RWPE2 (cell line): ENCODE measurements around the gene PAX7.

ENCODE experiments used
- ATAC-seq: fragments of 200-7000 bp; cut with Tn5 transposase; 3 replicates; pipeline ENCODE4 v1.9.1; 2021; ENCODE audit warnings: low read depth
- DNase-seq: peaks from one replicate; pipeline ENCODE4 v3.0.0-alpha.2; 2020; ENCODE audit warnings: low spot score
- H3K27ac ChIP-seq: fragments of 450-650 bp; 2 replicates; pipeline ENCODE4 v1.5.1; 2017; ENCODE audit warnings: mild to moderate bottlenecking; ENCODE audit not compliant: poor library complexity, severe bottlenecking
- H3K27me3 ChIP-seq: fragments of 250-450 bp; sonication (Bioruptor Pico); 2 replicates; pipeline ENCODE4 v1.5.1; 2021; ENCODE audit warnings: mild to moderate bottlenecking, moderate library complexity; ENCODE audit not compliant: insufficient read depth, poor library complexity, severe bottlenecking
- H3K36me3 ChIP-seq: fragments of 250-450 bp; sonication (Bioruptor Pico); 2 replicates; pipeline ENCODE4 v1.5.1; 2020; ENCODE audit warnings: low read depth, mild to moderate bottlenecking, moderate library complexity
- H3K4me1 ChIP-seq: fragments of 250-450 bp; sonication (Bioruptor Pico); 2 replicates; pipeline ENCODE4 v1.5.1; 2021; ENCODE audit warnings: mild to moderate bottlenecking, moderate library complexity; ENCODE audit not compliant: insufficient read depth, poor library complexity, severe bottlenecking
- H3K4me3 ChIP-seq: fragments of 250-450 bp; sonication (Bioruptor Pico); 2 replicates; pipeline ENCODE4 v1.5.1; 2021; ENCODE audit warnings: mild to moderate bottlenecking, moderate library complexity; ENCODE audit not compliant: severe bottlenecking
- H3K9me3 ChIP-seq: fragments of 250-450 bp; sonication (Bioruptor Pico); 2 replicates; pipeline ENCODE4 v1.5.1; 2021; ENCODE audit warnings: mild to moderate bottlenecking, moderate library complexity; ENCODE audit not compliant: severe bottlenecking
- CTCF ChIP-seq: fragments of 450-650 bp; IDR thresholded peaks from one replicate; pipeline ENCODE4 v1.5.1; 2017; ENCODE audit warnings: mild to moderate bottlenecking, moderate library complexity; ENCODE audit not compliant: poor library complexity, severe bottlenecking

The PAX7 gene

GRCh38 chr1:18644973-18645746 is 14.5 kb downstream of the PAX7 start:
- Histone ChIP-seq H3K9me3 (no peaks in the 10 kb centered on the region), H3K4me1 (no peaks in the 10 kb centered on the region), H3K27me3 (peaks cover 91% of the 10 kb centered on the region), H3K36me3 (no peaks in the 10 kb centered on the region), H3K27ac (no peak overlapping the region), H3K4me3 (no peak overlapping the region)
- TF ChIP-seq CTCF = no peak
- ATAC-seq = no peak
- DNase-seq = no peak

GRCh38 chr1:18645747-18646090 is 15.1 kb downstream of the PAX7 start:
- ATAC-seq (no peak), DNase-seq (no peak)
- Histone ChIP-seq H3K4me1 (no peaks in the 10 kb centered on the region), H3K27ac (no peak overlapping the region), H3K9me3 (no peaks in the 10 kb centered on the region), H3K36me3 (no peaks in the 10 kb centered on the region), H3K27me3 (peaks cover 91% of the 10 kb centered on the region), H3K4me3 (no peak overlapping the region)
- TF ChIP-seq CTCF = no peak

- no peak for ATAC-seq
- no peaks in the 10 kb centered on the region for H3K9me3 ChIP-seq
- H3K27ac ChIP-seq = no peak overlapping the region
- H3K36me3 ChIP-seq = no peaks in the 10 kb centered on the region
- no peaks in the 10 kb centered on the region for H3K4me1 ChIP-seq
- H3K27me3 ChIP-seq = peaks cover 91% of the 10 kb centered on the region
- no peak for DNase-seq
- H3K4me3 ChIP-seq = peak overlapping the region; percentile 12
- TF ChIP-seq CTCF = no peak
These were observed 15.6 kb downstream of the PAX7 start for GRCh38 chr1:18646091-18646785.

- TF ChIP-seq CTCF = no peak
- Histone ChIP-seq H3K4me1 (no peaks in the 10 kb centered on the region), H3K9me3 (no peaks in the 10 kb centered on the region), H3K4me3 (peak overlapping the region; percentile 12), H3K27ac (no peak overlapping the region), H3K36me3 (no peaks in the 10 kb centered on the region), H3K27me3 (peaks cover 87% of the 10 kb centered on the region)
- DNase-seq = no peak
- ATAC-seq = no peak
These were observed 16.3 kb downstream of the PAX7 start for GRCh38 chr1:18646786-18647410.
